ENCODE data around the gene SLX9.

DNA sequence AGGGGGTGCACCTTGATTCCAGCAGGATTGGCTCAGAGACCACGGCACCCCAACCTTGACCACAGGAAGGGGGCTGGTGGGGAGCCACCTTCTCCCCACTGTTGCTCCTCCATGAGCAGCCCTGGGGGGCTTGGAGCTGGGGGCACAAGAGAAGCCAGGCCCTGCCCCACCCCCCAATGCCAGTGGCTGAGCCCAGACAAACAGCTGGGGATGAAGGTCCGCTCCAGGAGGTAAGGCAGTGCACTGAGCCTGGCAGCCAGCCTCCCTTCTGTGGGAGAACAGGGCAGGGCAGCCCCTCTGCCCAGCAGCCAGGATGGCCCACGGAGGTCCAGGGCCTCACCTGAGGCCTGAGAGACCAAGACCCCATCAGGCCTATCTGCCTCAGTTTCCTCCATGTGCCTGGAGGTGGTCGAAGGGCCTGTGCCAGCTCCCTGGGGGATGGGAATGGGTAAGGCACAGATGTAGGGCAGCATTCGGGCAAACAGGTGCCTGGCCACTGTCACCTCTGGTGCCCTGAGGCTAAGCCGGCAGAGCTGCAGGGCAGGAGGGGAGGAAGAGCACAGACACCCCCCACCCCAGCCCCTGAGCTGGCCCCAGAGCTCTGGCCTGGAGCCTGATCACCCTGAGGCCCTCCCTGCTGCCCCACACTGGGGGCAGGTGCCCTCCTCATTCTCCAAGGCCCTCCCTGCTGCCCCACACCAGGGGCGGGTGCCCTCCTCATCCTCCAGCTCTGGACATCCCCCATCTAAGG lies 26.2 kb upstream of the SLX9 start:
- TF ChIP-seq, protein P1, sequence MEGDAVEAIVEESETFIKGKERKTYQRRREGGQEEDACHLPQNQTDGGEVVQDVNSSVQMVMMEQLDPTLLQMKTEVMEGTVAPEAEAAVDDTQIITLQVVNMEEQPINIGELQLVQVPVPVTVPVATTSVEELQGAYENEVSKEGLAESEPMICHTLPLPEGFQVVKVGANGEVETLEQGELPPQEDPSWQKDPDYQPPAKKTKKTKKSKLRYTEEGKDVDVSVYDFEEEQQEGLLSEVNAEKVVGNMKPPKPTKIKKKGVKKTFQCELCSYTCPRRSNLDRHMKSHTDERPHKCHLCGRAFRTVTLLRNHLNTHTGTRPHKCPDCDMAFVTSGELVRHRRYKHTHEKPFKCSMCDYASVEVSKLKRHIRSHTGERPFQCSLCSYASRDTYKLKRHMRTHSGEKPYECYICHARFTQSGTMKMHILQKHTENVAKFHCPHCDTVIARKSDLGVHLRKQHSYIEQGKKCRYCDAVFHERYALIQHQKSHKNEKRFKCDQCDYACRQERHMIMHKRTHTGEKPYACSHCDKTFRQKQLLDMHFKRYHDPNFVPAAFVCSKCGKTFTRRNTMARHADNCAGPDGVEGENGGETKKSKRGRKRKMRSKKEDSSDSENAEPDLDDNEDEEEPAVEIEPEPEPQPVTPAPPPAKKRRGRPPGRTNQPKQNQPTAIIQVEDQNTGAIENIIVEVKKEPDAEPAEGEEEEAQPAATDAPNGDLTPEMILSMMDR (IDR thresholded peaks at IDR 0.05) = no peak
- no peak for TF ChIP-seq EP300 (IDR thresholded peaks at IDR 0.05; ENCODE audit: low read depth)

Measured in transverse colon (tissue), 3 donors.